ENCODE data around the gene ATP2B2.

GRCh38 chr3:10387881-10388609 lies 117.3 kb downstream of the ATP2B2 start:
- no peak for TF ChIP-seq CTCF (IDR thresholded peaks at IDR 0.05; ENCODE audit: borderline replicate concordance, extremely low read depth, low read length, poor library complexity, severe bottlenecking)
- no peak for TF ChIP-seq EZH2 (IDR thresholded peaks at IDR 0.05; ENCODE audit: borderline replicate concordance, low read depth, low read length, severe bottlenecking)
